HG03520 (cell line): ENCODE results near the gene RPS19BP1.
"Not testable (repeated sequence)": the region's sequence is repeated elsewhere in the genome, so short reads cannot be mapped to it uniquely, and the experiment has no call there.

Source experiments
- ATAC-seq: cut with Tn5 transposase; IDR thresholded peaks from one replicate; pipeline ENCODE4 v1.9.1; 2021; ENCODE audit warnings: mild to moderate bottlenecking, moderate library complexity; ENCODE audit not compliant: unreplicated experiment

The RPS19BP1 gene

DNA sequence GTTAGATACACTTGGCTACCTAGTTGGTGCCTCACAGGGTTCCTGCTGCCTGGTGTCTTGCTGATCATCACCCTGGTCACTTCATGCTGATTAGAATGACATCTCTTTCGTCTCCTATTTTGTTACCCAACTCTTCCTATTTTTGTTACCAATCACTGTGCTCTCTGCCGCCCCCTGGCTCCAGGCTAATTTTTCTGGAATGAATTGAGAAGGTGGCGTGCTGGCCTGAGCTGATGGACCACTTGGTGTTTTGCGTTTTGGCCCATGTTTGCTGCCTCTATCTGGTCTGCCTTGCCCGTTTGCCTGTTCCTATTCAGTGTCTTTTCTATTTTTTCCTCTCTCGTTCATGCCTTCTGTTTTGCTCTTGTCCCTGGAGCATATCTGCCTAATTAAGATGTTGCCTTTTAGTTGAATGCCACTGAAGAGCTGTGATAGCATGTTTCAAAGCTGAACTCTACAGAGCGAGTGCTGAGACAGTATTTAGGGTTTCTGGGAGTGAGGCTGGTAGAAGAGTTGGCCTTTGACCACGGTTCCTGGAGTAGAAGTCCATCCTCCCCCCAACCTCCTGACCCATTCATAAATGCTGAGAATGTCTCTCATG is 18.1 kb downstream of the RPS19BP1 start:
- no peak for ATAC-seq

DNA sequence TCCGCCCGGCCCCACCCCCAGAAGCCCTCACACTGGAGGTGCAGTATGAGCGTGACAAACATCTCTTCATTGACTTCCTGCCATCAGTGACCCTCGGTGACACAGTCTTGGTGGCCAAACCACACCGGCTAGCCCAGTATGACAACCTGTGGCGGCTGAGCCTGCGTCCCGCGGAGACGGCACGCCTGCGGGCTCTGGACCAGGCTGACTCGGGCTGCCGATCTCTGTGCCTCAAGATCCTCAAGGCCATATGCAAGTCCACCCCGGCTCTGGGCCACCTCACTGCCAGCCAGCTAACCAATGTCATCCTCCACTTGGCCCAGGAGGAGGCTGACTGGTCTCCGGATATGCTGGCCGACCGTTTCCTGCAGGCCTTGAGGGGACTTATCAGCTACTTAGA is 18.8 kb downstream of the RPS19BP1 start:
- no peak for ATAC-seq

DNA sequence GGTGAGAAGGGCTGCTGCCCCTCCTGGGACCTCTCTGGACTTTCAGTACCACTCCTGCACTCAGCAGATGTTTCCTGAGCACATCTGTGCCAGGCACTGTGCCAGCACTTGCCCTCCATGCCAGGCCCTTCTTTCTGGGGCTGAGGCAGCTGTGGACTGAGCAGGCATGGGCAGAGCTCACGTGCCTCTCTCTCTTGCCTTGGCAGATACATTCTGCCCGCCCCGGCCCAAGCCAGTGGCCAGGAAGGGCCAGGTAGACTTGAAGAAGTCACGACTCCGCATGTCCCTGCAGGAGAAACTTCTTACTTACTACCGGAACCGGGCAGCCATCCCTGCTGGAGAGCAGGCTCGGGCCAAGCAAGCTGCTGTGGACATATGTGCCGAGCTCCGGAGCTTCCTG is 20.5 kb downstream of the RPS19BP1 start:
- ATAC-seq = no peak

DNA sequence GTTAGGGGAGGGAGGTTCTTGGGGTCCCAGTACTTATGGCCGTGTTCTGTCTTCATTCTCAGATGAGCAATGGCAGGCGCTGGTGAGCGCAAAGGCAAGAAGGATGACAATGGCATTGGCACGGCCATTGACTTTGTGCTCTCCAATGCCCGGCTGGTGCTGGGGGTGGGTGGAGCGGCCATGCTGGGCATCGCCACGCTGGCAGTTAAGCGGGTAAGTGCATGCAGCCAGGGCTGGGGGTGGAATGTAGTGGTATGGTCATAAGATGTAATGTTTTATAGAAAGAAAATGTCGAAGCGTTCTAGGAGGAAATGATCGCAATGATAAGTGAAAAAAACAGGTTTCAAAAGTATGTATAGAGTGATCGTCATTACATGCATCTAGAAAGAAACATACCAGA is 21.3 kb downstream of the RPS19BP1 start:
- no peak for ATAC-seq

DNA sequence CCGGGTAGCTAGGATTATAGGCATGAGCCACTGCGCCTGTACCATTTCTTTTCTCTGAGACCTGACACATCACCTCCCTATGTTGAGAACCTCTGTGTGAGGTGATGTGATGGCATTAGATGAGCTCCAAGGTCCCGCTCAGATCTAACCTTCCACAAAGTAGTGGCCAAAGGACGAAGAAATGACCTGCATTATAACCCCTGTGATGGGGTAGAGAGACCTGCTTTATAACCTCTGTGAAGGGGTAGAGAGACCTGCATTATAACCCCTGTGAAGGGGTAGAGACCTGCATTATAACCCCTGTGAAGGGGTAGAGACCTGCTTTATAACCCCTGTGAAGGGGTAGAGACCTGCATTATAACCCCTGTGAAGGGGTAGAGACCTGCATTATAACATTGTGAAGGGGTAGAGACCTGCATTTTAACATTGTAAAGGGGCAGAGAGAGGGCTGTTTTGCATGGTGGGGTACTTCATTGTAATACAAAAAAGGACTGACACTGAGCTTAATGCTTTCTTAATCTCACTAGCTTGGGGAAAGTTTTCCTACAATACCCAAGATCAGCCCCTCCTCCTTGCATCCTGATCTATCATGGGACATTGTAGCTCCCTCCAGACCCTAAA is 21.9 kb downstream of the RPS19BP1 start:
- ATAC-seq = no peak

DNA sequence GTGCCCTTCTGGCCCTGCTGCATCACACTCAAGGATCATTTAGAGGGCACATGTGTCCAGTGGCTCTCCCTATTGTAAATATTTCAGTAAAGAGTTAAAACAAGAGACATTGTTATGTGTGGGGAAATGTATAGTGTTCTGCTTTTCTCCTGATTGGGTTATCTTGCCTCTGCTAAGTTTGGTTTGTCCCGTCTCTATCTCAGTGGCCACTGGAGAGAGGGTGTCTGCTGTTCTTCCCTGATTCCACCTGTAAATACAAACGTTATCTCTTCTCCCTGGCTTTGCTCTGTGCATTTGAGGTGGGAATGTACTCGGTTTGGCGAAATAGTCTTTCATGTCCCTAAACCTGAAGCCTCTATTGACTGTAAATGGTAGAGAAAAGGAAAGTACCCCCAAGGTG is 24.2 kb downstream of the RPS19BP1 start:
- ATAC-seq = no peak

DNA sequence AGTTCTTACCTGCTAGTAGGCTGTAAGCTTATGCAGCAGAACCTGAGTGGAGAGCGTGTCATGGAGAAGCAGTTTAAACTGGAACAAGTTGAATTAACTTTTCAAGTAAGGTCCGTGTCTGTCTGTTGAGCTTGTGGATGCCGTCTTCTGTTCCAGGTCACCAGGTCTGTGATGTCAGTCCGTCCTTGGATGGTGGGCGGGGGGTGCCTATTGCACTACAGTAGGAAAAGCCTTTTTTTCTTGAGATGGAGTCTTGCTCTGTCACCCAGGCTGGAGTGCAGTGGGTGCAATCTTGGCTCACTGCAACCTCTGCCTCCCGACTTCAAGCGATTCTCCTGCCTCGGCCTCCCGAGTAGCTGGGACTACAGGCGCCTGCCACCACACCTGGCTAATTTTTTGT is 25.5 kb downstream of the RPS19BP1 start:
- not testable (repeated sequence) for ATAC-seq

DNA sequence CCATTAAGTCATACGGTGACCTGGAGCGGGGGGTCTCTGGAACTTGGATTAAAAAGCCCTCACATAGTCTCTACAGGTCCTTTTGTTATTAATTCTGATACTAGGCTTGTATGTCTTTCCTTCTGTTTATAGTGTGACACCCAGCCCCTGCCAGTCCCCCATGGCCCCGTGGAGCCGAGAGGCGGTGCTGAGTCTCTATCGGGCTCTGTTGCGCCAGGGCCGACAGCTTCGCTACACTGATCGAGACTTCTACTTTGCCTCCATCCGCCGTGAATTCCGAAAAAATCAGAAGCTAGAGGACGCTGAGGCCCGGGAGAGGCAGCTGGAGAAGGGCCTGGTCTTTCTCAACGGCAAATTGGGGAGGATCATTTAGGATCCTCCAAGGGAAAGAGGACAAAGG is 28.5 kb downstream of the RPS19BP1 start:
- ATAC-seq = no peak

DNA sequence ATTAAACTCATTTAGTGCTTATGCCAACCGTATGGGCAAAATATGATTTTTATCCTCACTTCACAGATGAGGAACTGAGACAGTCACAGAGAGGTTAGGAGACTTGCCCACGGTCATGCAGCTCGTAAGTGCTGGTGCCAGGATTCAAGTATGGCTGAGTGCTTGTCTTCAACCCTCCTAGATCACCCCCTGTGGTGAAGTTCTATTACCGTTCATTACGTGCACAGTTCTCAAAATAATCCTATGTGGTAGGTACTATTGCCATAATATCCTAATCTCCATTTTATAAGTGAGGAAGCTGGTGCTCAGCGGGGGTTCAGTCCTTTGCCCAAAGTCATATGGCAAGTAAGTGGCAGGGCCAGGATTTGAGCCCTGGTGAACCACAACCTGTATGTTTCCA is 28.9 kb downstream of the RPS19BP1 start:
- ATAC-seq = no peak

DNA sequence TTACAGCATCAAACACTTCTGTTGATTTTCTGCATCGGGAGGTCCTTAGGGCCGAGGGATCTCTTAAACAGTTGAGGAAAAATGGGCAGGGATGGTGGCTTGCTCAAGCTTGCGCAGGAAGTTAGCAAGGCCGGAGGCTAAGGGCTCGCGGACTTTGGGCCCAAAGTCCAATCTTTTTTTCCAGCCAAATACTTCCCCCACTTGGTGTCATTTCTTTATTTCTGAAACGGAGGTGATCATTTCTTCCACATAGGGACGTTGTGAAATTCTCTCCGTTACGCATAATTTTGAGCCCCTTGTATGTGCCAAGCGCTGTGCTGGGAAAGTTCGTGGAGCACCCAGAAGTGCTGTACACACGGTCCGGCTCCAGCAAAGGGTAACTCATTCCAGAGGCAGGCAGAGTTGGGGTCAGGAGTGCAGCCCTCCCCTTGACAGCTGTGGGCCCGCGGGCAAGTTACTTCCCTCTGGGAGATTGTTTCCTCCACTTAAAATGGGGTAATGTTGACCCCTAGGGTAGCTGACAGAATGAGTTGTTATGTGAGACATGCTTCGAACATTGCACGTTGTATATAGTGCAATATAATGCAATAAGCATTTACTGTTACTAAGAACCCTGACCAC is 29.6 kb downstream of the RPS19BP1 start:
- ATAC-seq = no peak

DNA sequence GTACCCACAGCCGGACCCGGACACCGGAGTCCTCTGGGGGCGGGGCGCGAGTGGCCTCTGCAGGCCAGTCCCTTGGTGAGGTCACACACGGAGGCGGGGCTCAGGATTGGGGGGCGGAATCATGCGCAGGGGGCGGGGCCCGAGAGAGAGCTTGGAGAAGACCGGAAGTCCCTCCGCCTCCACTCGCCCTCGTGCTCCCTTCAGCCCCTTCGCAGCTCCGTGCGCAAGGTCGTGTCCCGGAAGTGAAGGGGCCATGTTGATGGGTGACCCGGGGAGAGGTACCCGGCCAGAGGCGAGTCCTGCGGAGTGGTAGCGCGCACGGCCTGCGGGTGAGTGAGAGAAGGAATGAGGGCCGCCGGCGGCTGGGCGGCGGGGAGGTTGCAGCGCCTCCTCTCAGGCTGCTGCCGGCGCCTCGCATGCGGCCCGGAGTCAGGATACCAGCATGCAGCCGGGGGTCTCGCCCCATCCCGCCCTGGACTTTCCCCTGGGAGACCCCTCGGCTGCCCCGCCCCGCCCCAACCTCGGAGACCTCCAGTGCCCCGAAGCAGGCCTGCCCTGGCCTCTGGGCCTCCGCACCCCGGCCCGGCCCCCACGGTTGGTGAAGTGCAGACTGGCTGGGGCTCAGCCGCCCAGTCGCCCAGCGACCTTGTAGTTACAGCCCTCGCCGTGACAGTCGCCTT is 30.3 kb downstream of the RPS19BP1 start, which contains the start of gene MIEF1:
TSS of gene MIEF1 (plus strand) at position 182 of the 680 bp plus-strand sequence. CDS start 9,005 bp downstream, outside the sequence.
- peak; percentile 85 for ATAC-seq

DNA sequence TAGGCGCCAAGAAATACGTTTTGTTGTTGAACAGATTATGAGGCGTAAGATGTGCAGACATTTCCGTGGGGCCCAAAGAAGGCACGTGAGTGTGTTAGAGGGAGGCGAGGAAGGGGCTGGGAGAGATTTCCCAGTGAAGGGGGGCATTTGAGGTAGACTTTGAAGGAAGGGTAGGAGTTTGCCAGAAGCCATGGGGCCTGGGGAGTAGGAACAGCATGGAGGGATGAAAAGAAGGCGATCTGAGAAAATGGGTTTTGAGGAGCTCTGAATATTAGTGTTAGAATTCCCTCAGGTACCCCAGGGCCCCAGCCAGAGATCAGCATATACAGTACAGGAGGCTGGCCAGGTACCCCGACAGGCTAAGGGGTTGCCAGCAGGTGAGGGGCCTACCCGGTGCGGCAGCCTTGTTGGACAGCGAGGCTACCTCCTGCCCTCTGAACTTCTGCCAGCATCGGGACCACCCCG is 30.9 kb downstream of the RPS19BP1 start:
- no peak for ATAC-seq

DNA sequence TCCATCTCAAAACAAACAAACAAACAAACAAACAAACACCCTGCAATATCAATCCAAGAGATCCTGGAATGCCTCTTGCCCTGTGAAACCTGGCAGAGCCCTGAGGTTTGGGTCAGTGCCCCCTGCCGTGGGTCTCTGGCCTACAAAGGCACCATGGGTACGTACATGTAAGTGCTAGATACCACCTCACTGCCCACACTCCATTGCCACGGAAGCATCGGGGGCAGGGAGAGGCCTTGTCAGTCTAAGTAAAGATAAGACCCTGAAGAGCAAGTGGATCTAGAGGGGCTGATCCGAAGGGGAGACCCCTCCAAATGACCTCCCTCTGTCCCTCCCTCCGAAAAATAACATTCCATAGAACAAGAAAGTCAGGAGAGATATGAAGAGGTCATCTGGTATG is 32.4 kb downstream of the RPS19BP1 start:
- no peak for ATAC-seq

DNA sequence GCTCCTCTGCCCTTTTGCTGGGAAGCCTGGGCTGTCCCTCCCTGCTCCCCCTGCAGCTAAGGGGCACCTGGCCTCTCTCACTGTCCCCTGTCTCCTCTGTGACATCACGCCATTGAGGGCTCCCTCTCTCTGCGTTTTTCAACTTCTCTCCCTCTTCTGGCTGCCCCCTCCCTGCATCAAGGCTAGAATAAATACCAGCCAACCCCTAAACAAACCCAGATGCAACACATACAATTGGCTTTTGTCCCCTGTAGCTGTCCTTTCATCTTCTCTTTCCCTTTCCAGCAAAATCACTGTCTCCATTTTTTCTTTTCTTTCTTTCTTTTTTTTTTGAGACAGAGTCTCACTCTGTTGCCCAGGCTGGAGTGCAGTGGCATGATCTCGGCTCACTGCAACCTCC is 33.7 kb downstream of the RPS19BP1 start:
- no peak for ATAC-seq

DNA sequence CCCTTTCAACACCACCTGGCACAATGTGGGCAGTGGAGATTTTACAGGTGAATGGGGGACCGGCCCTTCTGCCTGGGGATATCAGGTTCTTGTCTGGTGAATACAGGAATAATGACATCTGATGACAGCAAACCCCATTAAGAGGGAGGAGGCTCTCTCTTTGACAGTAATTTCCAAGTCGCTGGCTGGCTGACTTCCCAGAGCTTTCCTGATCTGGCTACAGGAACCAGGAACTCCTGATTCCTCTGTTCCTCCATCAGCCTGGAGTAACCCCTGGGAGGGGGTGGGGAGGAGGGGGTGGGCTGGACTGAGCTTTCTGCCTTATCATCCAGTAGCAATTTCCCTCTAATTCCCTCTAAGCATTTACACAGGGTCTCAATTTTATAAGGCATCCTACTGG is 34.2 kb downstream of the RPS19BP1 start:
- ATAC-seq = no peak

DNA sequence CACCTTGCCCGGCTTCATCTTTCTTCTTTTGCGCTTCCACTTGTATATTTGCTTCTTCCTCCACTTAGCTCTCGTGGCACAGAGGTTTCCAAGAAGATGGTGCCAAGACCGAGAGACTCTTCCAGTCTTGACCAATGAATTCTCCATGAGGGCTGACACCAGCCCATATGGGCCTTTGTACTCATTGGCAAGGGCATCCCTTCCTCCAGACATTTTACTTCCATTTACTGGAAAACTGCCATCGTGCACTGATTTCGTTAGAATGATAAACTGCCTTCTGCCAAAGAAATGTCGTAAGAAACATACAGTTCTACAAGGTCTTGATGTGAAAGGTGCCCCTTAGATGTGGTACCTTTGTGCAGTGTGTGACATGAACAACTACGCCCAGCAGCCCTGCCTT is 35.1 kb downstream of the RPS19BP1 start:
- ATAC-seq = no peak

DNA sequence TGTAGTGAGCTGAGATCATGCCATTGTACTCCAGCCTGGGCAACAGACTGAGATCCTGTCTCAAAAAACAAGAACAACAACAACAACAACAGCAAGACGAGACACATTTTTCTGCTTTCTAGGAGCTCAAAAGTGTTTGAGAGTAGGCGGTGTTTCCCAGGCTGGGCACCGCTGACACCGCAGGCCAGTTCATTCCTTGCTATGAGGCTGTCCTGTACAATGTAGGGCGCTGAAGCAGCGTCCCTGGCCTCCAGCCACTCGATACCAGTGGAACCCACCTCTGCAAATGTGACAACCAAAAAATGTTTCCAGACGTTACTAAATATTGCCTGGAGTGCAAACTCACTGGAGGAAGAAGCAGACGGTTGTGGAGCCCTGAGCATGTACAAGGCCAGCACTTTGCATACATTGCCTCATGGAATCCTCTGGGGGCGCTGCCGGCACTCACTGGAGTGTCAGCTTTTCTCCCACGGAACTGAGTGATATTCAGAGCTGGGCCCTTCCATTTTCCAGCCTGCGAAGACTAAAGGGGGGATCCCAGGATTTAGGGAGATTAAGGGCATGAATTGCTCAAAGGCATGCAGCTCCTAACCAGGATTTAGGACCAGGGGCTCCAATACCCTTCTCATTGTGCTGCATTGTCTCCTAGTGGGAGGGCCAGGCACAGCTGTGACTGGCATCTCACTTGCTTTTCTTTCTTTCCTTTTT is 36.3 kb downstream of the RPS19BP1 start:
- ATAC-seq = no peak

DNA sequence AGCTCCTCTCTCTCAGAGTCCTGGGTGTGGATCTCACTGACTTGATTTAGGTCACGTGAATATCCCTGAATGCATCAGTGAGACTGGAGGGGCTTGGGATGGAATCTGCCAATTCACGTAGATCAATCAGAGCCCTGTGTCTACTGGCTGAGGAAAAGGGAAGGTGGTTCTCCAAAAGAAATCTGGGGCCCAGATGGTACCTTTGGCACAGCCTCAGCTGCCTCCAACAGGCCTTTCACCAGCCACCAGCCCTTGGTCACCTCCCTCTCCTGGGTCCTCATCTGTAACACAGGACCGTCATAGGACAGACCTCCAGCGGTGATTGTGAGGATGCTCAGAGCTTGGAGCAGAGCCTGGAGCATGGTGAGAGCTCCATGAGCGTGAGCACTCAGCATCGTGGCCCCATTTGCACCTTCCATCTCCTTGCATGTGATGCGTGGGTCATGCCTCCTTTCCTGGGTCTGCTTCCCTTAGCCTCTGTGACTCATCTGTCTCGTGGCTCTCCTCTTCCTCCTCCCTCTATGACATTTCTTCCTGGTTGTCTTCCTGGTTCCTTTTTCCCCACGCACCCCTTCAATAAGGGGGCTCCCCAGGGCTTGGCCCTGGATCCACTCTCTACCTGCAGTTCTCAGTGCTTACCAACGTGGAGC is 38.0 kb downstream of the RPS19BP1 start:
- ATAC-seq = no peak

DNA sequence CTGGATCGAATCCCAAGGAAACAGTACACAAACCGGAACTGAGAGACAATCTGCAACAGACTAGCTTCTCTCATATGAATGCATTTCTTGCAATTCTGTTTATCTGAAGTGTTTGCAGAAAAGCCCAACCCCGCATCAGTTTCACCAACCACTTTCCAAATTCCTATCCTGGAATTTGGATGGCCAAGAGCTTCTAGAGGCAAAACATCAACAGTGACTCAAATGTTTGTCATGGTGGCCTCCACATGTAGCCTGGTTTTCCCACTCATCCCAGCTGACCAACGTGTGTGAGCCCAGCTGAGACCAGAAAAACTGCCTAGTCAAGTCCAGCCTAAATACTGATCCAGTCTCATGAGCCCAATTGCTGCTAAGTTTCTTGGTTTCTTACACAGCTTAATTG is 38.8 kb downstream of the RPS19BP1 start:
- ATAC-seq = no peak

DNA sequence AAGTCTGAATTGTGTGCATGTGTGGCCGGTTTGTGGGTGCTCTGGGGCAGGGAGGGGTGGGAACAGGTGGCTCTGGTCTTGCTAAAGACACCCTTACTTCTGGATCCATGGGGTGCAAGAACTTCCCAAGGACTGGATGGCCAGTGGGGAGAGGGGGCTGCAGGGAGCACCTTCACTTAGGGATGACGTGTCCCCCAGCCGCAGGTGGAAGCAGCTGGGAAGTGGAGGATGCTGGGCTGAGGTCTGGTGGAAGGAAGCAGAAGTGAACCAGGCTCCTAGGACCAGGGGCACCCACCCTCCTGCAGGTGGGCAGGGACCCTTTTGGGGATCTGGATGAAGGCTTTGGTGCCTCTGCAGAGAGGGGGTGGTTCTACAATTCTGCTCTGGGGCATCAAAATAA is 40.4 kb downstream of the RPS19BP1 start:
- ATAC-seq = no peak

DNA sequence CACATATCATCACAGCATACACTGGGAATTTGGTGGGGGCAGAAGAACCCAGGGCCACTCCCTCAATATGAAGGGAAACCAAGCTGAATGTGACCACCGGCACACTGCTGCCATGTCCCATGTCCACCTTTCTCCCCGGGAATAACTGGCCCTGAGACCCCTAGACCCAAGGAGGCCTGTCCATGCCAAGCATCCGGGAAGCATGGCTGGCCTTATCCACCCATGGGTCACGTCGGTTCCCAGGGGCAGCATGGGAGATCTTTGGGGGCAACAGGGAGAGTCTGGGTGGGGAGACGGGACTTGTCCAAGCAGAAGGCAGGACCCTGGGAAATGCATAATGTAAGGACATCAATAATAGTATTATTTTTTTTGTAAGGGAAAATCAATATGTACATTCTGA is 40.9 kb downstream of the RPS19BP1 start:
- no peak for ATAC-seq
